GM19193 (cell line): Measurements from ENCODE around the gene VPS54.

Experiments
- POLR2A ChIP-seq: IDR thresholded peaks from 4 replicates; pipeline ENCODE4 v1.6.1; 2011; ENCODE audit not compliant: insufficient read depth, insufficient read length; ENCODE audit errors: extremely low read depth

Gene VPS54

DNA sequence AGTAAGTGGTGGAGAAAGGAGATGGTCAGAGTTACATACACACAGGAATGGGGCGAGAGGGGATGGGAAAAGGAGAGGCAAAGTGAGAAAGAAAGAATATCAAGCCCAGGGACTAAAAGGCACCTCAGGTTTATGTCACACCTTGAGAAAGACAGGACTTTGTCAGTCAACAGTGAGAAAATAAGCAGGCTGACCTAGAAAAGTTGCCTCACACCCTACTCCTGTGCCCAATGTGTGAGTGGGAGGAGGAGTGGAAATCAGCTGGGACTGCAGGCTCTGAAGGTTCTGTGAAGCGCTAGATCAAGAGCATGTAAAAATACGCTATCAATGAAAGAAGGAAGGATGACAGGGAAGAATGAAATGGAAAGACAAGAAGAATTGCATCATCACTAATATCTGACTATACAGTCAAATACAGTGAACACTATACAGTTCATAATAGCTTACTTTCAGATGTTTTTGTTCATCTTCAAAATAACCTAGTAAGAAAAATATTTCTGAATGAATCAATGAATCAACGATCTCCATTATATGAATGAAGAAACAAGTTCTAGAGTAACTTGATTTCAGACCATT is 10.7 kb downstream of the VPS54 start:
- no peak for TF ChIP-seq POLR2A

DNA sequence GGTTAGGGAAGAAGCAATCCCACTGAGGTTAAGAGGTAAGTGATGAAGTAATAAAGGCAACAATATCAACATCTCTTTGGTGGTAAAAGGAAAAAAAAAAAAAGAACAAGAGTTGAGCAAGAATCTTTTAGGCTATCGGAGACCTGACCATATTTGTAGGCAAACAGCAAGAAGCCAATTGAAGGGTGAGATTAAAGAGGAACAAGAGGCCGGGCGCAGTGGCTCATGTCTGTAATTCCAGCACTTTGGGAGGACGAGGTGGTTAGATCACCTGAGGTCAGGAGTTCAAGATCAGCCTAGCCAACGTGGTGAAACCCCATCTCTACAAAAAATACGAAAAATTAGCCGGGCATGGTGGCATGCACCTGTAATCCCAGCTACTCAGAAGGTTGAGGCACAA is 11.3 kb downstream of the VPS54 start:
- no peak for TF ChIP-seq POLR2A

DNA sequence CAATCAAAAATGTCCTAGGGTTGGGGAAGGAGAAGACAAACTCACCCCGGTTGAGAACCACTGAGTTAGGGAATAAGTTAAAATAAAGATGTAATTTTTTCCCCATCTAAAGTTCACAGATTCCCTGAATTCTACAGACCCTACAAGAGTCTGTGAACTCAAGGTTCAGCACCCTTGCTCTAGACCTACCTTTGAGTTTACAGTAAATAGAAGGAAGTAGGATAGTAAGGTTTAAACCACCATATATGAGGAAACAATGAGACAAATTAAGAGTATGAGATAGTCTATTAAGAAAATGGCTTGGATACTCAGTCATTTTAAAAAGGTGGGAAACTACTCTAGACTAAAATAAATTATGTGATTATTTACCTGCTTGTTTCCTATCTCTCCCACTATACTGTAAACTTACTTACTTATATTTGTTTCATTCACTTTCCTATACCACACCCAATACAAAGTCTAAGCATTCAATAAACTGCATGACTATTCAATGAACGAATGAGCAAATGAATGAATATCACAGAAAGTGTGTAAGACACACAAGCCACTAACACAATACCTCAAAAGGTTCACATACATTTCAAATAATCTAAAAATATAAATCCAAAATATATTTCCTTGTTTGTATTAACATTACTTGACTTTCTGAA is 13.4 kb downstream of the VPS54 start:
- TF ChIP-seq POLR2A, result no peak

DNA sequence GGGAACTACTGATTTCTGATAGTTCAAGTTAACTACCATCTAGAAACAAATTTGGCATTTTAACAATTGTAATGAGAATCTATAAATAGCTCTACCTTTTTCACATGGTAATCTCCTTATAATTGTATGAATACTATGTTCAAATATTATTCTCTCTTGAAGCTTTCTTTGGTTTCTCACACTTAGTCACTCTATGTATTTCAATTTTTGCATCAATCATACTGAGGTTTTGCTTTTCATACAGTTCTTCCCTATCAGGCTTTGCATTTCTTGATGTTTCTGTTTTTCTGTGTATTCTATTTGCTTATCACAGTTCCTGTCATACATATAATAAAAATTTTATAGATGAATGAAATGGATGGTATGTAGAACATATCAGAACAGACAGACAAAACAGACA is 16.0 kb downstream of the VPS54 start:
- no peak for TF ChIP-seq POLR2A

DNA sequence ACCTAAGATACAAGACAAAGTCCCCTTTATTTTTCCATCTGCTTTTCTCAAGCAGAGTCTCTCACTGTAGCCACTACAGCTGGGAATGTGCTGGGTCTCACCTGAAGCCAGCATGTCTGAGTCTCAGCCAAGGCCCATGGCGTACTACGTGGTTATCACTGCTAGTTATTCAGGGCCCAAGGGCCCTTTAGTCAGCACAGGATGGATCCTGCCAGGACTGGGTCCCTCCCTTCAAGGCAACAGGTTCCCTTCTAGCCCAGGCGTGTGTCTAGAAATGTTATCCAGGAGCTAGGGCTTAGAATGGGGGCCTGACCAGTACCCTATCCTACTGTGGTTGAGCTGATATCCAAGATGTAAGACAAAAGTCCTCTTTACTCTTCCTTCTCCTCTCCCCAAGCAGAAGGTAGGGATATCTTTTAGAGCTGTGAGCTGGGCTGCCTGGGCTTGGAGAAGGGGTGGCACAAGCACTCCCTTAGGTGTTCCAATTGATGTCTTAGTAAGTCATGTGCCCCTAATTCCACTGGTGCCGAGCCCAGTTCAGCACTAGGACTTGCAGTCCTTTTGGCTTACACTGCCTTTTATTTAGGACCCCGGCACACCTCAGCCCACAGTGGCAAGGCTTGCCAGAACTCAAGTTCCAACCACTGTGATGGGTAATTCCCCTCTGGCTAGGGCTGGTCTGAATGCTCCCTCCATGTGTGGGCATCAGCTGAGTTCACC is 17.7 kb downstream of the VPS54 start:
- no peak for TF ChIP-seq POLR2A

DNA sequence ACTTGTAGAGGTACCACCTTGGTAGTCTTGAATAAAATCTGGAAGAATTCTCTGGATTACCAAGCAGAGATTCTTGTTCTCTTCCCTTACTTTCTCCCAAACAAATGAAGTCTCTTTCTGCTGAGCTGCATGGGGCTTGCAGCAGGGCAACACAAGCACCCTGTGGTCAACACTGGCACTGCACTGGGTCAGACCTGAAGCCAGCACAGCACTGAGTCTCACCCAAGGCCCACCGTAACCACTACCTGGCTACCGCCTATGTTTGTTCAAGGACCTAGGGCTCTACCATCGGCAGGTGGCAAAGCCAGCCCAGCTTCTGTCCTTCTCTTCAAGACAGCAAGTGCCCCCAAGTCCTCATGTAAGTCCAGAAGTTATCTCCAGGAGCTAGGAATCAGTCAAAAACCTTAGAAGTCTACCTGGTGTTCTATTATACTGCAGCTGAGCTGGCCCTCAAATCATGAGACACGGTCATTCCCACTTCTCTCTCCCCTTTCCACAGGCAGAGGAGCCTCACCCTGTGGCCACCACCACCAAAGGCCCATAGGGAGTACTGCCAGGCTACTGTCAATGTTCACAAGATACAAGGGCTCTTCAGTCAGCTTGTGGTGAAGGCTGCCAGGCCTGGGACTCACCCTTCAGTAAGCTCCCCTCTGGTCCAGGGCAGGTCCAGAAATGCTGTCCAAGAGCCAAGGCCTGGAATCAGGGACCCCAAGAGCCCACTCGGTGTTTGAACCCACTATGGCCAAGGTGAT is 18.4 kb downstream of the VPS54 start:
- TF ChIP-seq POLR2A, result no peak

DNA sequence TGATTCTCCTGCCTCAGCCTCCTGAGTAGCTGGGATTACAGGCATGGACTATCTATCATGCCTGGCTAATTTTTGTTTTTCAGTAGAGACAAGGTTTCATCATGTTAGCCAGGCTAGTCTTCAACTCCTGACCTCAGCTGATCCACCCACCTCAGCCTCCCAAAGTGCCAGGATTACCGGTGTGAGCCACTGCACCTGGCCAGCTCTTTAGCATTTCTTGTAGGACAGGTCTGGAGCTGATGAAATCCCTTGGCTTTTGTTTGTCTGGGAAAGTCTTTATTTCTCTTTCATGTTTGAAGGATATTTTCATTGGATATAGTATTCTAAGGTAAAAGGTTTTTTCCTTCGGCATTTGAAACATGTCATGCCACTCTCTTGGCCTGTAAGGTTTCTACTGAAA is 20.2 kb downstream of the VPS54 start:
- TF ChIP-seq POLR2A, result no peak

DNA sequence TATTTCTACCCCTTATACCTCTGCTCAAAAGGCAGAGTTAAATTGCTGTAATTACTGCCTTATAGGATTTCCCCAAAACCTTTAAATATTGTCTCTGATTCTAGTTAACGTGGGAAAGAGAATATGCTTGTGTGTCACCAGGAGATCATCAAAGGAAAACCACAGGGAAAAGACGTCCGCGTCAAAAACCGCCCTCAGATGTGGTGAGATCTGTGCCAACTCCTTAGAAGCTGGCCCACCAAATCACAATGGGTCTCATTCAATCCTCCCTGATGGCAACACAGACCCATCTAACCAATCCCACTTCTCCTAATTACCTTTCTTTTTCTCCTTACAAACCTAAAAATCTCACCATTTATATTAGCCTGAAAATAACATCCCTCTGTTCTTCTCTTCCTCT is 25.4 kb downstream of the VPS54 start:
- TF ChIP-seq POLR2A, result no peak

DNA sequence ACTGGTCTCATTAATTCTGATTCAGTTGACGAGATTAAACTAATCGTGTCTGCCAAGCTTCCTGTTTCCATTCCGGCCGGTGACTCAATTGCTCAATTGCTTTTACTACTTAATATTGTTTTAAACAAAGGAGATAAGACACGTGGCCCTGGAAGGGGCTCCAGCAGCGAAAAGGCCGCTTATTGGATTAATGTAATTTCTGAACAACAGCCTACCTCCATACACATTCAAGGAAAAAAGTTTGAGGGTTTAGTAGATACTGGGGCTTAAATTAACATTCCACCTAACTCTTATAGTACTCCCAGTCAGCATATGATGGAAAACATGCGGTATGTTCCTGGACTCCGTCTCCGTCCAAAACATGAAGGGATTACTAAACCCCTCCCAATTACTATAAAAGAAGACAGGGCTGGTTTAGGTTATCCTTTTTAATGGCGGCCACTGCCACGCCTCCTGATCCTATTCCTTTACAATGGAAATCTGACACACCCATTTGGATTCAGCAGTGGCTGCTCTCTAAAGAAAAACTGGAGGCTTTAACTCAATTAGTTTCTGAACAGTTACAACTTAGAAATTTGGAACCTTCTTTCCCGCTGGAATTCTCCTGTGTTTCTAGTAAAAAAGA is 27.1 kb downstream of the VPS54 start:
- TF ChIP-seq POLR2A, result no peak

DNA sequence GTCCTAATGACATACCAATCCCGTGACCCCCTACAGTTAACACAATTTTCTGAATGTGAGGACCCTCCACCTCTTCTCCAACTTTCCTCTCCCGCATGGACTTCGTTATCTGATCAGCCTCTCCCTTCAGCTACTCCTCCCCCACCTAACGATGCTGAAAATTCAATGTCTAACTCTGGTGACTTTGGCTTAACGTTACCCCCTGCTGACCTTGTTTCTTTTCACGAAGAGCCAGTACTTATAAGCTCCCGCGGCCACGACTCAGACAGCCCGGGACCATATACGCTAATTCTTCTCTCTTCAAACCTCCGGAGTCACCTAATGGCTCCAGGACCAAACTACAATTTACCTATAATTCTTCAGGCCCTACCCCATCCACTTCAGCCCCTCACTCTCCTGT is 29.2 kb downstream of the VPS54 start:
- TF ChIP-seq POLR2A, result no peak

DNA sequence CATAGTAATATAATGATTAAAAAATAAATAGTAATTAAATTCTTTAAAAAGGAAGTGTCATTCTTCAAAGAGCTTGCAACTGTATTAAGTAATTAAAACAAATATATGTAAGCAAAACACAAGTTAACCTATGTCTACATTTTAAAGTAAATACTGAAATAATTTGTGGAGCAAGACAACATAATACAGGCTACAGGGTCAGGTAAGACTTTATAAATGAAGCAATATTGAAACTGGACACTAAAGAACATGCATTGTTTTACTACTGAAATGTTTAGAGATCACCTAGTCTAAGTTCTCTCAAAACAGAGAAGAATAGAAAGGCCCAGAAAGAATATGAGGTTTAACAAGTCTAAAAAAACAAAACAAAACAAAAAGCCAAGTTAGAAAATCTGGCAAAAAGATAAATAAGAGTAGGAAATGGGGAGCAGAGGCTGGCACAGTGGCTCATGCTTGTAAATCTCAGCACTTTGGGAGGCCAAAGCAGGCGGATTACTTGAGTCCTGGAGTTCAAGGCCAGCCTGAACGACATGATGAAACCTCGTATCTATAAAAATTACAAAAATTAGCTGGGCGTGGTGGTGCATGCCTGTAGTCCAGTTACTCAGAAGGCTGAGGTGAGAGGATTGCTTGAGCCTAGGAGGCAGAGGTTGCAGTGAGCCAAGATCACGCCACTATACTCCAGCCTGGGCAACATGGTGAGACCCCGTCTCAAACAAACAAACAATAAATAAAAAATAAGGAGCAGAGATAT is 34.4 kb downstream of the VPS54 start:
- TF ChIP-seq POLR2A, result no peak

DNA sequence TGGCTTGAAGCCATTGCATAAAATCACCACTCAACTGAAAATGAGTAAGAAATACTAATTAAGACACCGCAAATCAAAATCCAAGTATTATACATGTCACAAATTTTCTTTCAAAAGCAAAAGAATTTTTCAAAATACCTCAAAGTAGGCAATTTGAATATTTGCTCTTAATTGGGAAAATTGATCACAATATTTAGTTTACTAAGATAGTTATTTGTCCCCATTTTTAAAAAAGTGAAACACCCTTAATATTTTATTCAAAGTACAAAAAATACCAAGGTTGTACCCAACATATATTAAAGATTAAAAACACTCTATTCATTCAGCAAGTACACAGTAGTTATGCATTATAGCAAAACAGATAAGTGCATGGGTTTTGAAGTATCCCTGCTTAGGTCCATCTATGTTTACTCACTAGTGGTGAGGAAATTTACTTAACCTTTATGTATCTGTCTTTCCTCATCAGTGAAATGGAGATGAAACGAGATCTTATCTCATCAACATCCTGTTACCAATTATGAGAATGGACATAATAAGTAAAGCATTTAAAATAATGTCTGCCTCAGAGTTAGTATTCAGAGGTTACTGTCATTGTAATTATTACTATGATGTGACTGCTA is 35.1 kb downstream of the VPS54 start:
- TF ChIP-seq POLR2A, result no peak

DNA sequence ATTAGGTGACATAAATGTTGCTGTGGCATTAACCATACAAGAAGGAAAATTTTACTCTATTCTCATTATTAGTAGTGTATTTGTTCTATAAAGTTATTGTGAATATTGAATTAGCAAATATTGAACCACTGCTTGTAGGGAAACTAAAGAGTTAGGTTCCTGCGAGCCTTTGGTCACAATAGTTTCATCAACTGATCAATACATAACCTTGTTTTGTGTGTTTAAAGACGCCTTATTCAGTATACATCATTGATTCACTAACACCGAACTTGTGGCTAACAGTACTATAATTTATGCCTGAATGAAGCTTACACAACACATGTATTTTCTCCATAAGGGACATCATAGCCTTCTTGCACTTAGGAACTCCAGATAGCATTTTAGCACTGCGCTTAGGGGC is 36.9 kb downstream of the VPS54 start:
- TF ChIP-seq POLR2A, result no peak

DNA sequence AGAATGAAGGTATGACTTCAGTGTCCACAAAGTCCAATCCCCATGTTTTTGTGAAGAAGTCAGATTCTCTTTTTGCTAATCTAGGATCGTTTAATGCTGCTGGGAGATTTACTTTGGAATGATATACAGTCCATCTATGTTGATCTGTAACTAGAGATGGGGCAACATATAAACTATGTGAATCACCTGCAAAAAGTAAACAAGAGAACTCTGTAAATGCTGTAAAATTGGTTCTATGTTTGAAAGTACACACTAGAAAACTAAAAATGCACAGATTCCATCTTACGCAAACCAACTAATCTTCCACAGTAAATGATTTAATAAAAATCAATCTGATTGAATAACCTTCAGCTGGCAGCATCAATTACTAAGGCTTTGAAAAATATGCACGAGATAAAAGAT is 37.5 kb downstream of the VPS54 start:
- TF ChIP-seq POLR2A, result no peak

DNA sequence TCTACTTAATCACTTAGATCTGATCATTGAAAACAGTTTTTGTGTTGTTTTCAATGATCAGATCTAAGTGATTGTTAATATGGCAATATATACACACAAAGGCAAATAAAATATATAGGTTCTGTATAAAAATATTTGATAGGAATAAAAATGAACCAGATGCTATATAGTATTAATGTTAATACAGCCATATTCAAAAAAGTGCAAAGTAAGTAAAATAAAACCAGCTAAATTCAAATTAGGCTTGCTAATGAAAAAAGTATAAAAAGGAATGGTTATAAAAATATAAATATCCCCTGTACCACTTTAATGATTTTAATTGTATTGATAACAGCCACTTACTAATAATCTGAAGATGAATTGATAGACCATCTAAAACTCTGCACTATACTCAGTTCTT is 38.4 kb downstream of the VPS54 start:
- no peak for TF ChIP-seq POLR2A

DNA sequence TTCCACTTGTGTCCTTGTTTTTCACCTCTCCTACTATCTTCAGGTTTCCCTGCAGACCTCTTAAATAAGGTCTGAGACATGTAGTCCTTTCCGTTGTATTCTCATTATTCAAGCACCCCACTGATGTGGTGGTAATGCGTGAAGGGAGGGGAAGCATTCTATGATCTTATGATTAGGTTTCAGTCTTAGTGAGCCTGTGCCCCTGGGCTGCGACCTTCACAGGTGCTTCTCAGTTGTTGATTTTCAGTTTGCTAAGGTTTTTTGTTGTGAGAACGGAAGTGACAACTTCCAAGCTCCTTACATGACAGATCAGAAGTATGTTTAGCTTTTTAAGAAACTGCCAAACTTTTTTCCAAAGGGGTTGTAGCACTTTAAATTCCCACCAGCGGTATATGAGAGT is 41.3 kb downstream of the VPS54 start:
- no peak for TF ChIP-seq POLR2A
